IMR-90 (cell line): ENCODE results near the gene GADL1.

Source experiments
- CTCF ChIP-seq: conservative IDR thresholded peaks from 2 replicates; pipeline ENCODE4 v1.5.1; 2012; ENCODE audit warnings: mild to moderate bottlenecking, low read depth, low read length, improper control_type of control experiment
- ELK1 ChIP-seq: fragments of 150-350 bp; IDR thresholded peaks from 2 replicates; pipeline ENCODE4 v1.6.1; 2016; ENCODE audit warnings: low read depth, mild to moderate bottlenecking, low read length, moderate library complexity, borderline replicate concordance
- POLR2A ChIP-seq: IDR thresholded peaks from 2 replicates; pipeline ENCODE4 v1.6.1; 2012; ENCODE audit warnings: mild to moderate bottlenecking, low read depth, low read length
- RAD21 ChIP-seq: IDR thresholded peaks from 2 replicates; pipeline ENCODE4 v1.6.1; 2012; ENCODE audit warnings: low read length, improper control_type of control experiment
- RCOR1 ChIP-seq: IDR thresholded peaks from 2 replicates; pipeline ENCODE4 v1.6.1; 2012; ENCODE audit warnings: mild to moderate bottlenecking, low read length, improper control_type of control experiment; ENCODE audit not compliant: insufficient replicate concordance
- SMC3 ChIP-seq: fragments of 150-350 bp; IDR thresholded peaks from 2 replicates; pipeline ENCODE4 v1.6.1; 2016; ENCODE audit warnings: low read depth, mild to moderate bottlenecking, antibody characterized with exemption, low read length, moderate library complexity
- TF ChIP-seq, protein P1 (sequence below): fragments of 150-350 bp; IDR thresholded peaks from 2 replicates; pipeline ENCODE4 v1.6.1; 2017; ENCODE audit warnings: mild to moderate bottlenecking, antibody characterized with exemption, low read length, low read depth

DNA sequence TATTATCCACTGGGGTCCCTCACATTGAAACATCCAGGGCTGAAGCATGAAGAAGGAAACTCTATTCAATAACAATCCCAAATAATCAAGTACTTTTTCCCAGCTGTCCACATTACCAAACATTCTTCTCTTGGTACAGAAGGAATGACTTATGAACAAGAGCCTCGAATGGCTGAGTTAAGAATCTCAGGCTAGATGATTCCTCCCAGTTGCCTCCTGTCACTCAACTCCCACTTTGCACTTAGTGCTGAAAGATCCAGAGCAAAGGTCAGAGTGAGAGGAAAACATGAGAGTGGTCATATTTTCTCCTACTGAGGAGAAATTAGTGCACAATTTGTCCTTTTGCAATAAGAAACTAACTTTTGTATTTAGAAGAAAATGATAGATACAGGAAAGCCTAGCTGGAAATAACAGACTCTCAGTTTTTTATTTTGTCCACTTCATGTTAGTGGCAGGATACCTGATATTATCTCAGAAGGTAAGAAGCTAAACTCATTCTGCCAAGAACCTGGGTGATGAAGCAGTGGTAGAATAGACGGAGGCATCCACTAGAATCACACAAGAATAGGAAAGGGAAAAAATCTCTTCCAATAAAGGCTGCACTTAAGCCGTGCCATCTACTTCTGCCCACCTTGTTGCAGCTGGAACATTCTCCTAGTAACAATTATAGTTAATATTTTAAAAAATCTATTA is 46.2 kb downstream of the GADL1 start:
- TF ChIP-seq CTCF (no peak), SMC3 (no peak), RCOR1 (no peak), POLR2A (no peak), ELK1 (no peak), RAD21 (no peak)
- TF ChIP-seq, protein P1, sequence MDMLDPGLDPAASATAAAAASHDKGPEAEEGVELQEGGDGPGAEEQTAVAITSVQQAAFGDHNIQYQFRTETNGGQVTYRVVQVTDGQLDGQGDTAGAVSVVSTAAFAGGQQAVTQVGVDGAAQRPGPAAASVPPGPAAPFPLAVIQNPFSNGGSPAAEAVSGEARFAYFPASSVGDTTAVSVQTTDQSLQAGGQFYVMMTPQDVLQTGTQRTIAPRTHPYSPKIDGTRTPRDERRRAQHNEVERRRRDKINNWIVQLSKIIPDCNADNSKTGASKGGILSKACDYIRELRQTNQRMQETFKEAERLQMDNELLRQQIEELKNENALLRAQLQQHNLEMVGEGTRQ: no peak
